GM12872 (cell line): ENCODE results near the gene TBR1.

ENCODE experiments used
- TF ChIP-seq, protein P1 (sequence below): IDR thresholded peaks from 3 replicates; pipeline ENCODE4 v1.5.1; 2011; ENCODE audit warnings: low read depth, mild to moderate bottlenecking, low read length, moderate library complexity; ENCODE audit not compliant: insufficient read depth

Gene TBR1

DNA sequence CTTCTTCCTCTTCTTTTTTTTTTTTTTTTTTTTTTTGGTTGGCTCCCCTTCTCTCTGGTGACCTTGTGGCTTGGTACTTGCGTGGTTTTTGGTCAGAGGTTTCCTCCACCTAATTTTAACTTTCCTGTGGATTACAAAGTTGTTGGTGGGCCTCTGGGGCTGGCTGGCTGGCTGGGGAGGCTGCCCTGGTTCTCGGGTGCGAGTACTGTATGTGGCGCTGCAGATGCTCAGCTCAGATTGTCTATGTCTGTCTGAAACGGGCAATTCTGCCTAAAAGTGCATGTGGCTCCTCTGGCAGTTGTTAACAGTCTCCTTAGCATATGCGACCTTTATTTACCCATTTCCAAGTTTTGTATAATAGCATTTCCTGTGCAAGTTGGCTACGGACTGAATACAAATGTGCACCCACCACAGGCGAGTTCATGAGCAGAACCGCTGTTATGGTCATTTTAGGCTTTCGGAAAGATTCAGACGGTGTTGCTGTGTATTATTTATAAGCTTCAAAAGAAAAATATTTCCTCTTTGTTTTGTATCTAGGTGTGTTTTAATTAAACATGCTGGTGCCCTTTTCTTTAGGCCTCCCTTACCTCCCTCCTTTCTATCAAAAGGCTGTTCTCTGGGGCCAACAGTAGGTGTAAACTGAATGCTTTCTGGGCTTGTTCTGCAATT, 4.4 kb downstream of the TBR1 start:
- TF ChIP-seq, protein P1, sequence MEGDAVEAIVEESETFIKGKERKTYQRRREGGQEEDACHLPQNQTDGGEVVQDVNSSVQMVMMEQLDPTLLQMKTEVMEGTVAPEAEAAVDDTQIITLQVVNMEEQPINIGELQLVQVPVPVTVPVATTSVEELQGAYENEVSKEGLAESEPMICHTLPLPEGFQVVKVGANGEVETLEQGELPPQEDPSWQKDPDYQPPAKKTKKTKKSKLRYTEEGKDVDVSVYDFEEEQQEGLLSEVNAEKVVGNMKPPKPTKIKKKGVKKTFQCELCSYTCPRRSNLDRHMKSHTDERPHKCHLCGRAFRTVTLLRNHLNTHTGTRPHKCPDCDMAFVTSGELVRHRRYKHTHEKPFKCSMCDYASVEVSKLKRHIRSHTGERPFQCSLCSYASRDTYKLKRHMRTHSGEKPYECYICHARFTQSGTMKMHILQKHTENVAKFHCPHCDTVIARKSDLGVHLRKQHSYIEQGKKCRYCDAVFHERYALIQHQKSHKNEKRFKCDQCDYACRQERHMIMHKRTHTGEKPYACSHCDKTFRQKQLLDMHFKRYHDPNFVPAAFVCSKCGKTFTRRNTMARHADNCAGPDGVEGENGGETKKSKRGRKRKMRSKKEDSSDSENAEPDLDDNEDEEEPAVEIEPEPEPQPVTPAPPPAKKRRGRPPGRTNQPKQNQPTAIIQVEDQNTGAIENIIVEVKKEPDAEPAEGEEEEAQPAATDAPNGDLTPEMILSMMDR: no peak

- TF ChIP-seq, protein P1: no peak
Observed at GRCh38 chr2:161421686-161422085, 5.6 kb downstream of the TBR1 start.

DNA sequence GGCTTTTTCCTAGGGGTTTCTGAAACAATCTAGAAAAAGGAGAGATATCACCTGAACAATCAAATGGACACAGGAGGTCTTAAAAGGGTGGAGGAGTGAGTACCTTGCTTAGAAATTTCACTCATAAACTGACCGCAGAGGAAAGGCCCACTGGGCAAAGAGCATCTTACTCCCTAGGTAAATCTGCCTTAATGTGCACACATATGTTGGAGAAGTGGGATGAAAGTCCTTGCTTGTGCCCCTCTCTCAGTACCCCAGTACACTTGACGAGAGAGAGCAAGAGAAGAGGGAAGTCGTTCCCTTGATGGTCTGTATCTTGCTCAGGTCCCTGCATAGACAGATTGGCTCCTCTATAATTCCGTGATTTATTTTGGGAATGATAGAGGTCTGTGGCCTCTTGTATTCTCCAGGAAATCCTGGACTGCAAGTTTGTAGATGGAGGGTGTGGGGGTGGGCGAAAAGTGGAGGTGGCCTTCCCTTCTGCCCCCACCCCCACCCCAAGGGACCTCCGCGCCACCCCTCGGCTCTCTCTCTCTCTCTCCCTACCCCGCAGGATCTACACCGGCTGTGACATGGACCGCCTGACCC, 6.8 kb downstream of the TBR1 start:
- TF ChIP-seq, protein P1: no peak

DNA sequence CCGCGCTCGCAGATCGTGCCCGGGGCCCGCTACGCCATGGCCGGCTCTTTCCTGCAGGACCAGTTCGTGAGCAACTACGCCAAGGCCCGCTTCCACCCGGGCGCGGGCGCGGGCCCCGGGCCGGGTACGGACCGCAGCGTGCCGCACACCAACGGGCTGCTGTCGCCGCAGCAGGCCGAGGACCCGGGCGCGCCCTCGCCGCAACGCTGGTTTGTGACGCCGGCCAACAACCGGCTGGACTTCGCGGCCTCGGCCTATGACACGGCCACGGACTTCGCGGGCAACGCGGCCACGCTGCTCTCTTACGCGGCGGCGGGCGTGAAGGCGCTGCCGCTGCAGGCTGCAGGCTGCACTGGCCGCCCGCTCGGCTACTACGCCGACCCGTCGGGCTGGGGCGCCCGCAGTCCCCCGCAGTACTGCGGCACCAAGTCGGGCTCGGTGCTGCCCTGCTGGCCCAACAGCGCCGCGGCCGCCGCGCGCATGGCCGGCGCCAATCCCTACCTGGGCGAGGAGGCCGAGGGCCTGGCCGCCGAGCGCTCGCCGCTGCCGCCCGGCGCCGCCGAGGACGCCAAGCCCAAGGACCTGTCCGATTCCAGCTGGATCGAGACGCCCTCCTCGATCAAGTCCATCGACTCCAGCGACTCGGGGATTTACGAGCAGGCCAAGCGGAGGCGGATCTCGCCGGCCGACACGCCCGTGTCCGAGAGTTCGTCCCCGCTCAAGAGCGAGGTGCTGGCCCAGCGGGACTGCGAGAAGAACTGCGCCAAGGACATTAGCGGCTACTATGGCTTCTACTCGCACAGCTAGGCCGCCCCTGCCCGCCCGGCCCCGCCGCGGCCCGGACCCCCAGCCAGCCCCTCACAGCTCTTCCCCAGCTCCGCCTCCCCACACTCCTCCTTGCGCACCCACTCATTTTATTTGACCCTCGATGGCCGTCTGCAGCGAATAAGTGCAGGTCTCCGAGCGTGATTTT, 7.6 kb downstream of the TBR1 start:
- TF ChIP-seq, protein P1: no peak

GRCh38 chr2:161424394-161424769, 8.3 kb downstream of the TBR1 start:
- TF ChIP-seq, protein P1: no peak

- TF ChIP-seq, protein P1: no peak
Observed at GRCh38 chr2:161424891-161425727, 9.0 kb downstream of the TBR1 start.
